SK-N-SH (cell line): ENCODE data around the gene CPTP. TPM values are rescaled to one million over a fixed set of nuclear protein-coding genes. Genes with fewer than 3 reads are reported as not detected.

Experiments
- CTCF ChIA-PET: fragments of 300-600, 350-600 bp; formaldehyde crosslinking; extraction: SDS; loops from one replicate; lab custom pipeline; 2021; lab: Yijun Ruan, JAX
- POLR2A ChIA-PET: fragments of 350-600 bp; sonication (Branson Sonifier 250); formaldehyde crosslinking; extraction: SDS; loops from one replicate; lab custom pipeline; 2020; ENCODE audit warnings: antibody characterized with exemption, inconsistent platforms; lab: Yijun Ruan, JAX
- DNase-seq: peaks from one replicate; pipeline ENCODE4 v3.0.0; 2012
- H2AFZ ChIP-seq: fragments of 200-600 bp; sonication (generic); 2 replicates; pipeline ENCODE4 v1.8.1; 2016; ENCODE audit warnings: antibody characterized with exemption, mild to moderate bottlenecking, low read depth
- H3F3A ChIP-seq: fragments of 200-600 bp; sonication (generic); replicated peaks from 2 replicates; pipeline ENCODE3; 2016; ENCODE audit warnings: antibody characterized with exemption, mild to moderate bottlenecking; ENCODE audit not compliant: insufficient read depth
- H3K27ac ChIP-seq, 2 experiments: fragments of 200-500 bp in 1 of 2; fragments of 200-600 bp in 1 of 2; sonication (Bioruptor generic) in 1 of 2; sonication (generic), shearing (Covaris generic) in 1 of 2; 2 replicates each; pipeline versions ENCODE4 v1.5.1 to v1.6.1; 2014 to 2016; ENCODE audit warnings: low read depth in 2 of 2, inconsistent platforms in 1 of 2, low read length in 1 of 2, mild to moderate bottlenecking in 1 of 2, mixed read lengths in 1 of 2
- H3K27me3 ChIP-seq: fragments of 200-600 bp; sonication (generic), shearing (Covaris generic); 2 replicates; pipeline ENCODE4 v1.6.1; 2016; ENCODE audit warnings: mixed run types; ENCODE audit not compliant: insufficient read depth
- H3K36me3 ChIP-seq, 2 experiments: fragments of 200-500 bp in 1 of 2; fragments of 200-600 bp in 1 of 2; sonication (Bioruptor generic) in 1 of 2; sonication (generic) in 1 of 2; replicated peaks in 1 of 2; 2 replicates each; pipeline versions ENCODE3 to v1.5.1; 2014 to 2016; ENCODE audit warnings: low read length in 1 of 2, mild to moderate bottlenecking in 1 of 2; ENCODE audit not compliant: insufficient read depth in 2 of 2, control insufficient read depth in 1 of 2
- H3K4me1 ChIP-seq, 2 experiments: fragments of 200-500 bp in 1 of 2; fragments of 200-600 bp in 1 of 2; sonication (Bioruptor generic) in 1 of 2; sonication (generic), shearing (Covaris generic) in 1 of 2; 2 replicates each; pipeline versions ENCODE4 v1.5.1 to v1.6.1; 2014 to 2016; ENCODE audit warnings: low read depth in 1 of 2, low read length in 1 of 2, mixed run types in 1 of 2; ENCODE audit not compliant: insufficient read depth in 2 of 2, control insufficient read depth in 1 of 2
- H3K4me2 ChIP-seq: fragments of 200-600 bp; sonication (generic), shearing (Covaris generic); 2 replicates; pipeline ENCODE4 v1.6.1; 2017; ENCODE audit warnings: mixed run types
- H3K4me3 ChIP-seq, 2 experiments: fragments of 200-500 bp in 1 of 2; fragments of 200-600 bp in 1 of 2; sonication (Bioruptor generic) in 1 of 2; sonication (generic), shearing (Covaris generic) in 1 of 2; 2 replicates each; pipeline versions ENCODE4 v1.5.1 to v1.8.1; 2014 to 2016; ENCODE audit warnings: low read depth in 2 of 2, inconsistent platforms in 1 of 2, low read length in 1 of 2, mild to moderate bottlenecking in 1 of 2, mixed read lengths in 1 of 2, moderate library complexity in 1 of 2
- H3K79me2 ChIP-seq: fragments of 200-600 bp; sonication (generic); 2 replicates; pipeline ENCODE4 v1.8.1; 2017; ENCODE audit warnings: mild to moderate bottlenecking; ENCODE audit not compliant: insufficient read depth
- H3K9ac ChIP-seq: fragments of 200-600 bp; sonication (generic); 2 replicates; pipeline ENCODE4 v1.6.1; 2017; ENCODE audit warnings: mixed run types
- H3K9me2 ChIP-seq: fragments of 200-600 bp; sonication (generic); 2 replicates; pipeline ENCODE4 v1.6.1; 2017; ENCODE audit warnings: mixed run types
- H3K9me3 ChIP-seq: fragments of 200-600 bp; sonication (generic); 2 replicates; pipeline ENCODE4 v1.6.1; 2017; ENCODE audit warnings: mixed run types, mild to moderate bottlenecking, moderate library complexity
- H4K20me1 ChIP-seq: fragments of 200-600 bp; sonication (generic); 2 replicates; pipeline ENCODE4 v1.6.1; 2017; ENCODE audit warnings: mild to moderate bottlenecking, mixed run types; ENCODE audit not compliant: insufficient read depth
- CHD2 ChIP-seq: fragments of 150-350 bp; IDR thresholded peaks from 2 replicates; pipeline ENCODE4 v1.6.1; 2018; ENCODE audit warnings: low read length; ENCODE audit not compliant: partially characterized antibody
- EZH2phosphoT487 ChIP-seq: fragments of 200-600 bp; sonication (generic); IDR thresholded peaks from 2 replicates; pipeline ENCODE4 v1.6.1; 2017; ENCODE audit warnings: low read depth, mixed run types, mild to moderate bottlenecking, antibody characterized with exemption, moderate library complexity, borderline replicate concordance
- FOXJ3 ChIP-seq: sonication (generic); formaldehyde crosslinking; IDR thresholded peaks from 2 replicates; pipeline ENCODE4 v1.5.1; 2020; ENCODE audit warnings: mild to moderate bottlenecking, missing genetic modification reagents
- GABPA ChIP-seq: IDR thresholded peaks from 2 replicates; pipeline ENCODE4 v1.4.0; 2012; ENCODE audit warnings: low read depth, mild to moderate bottlenecking
- GATA2 ChIP-seq: sonication (generic); formaldehyde crosslinking; IDR thresholded peaks from 2 replicates; pipeline ENCODE4 v1.5.0; 2020; ENCODE audit warnings: mild to moderate bottlenecking, missing genetic modification reagents
- JUND ChIP-seq: IDR thresholded peaks from 2 replicates; pipeline ENCODE4 v1.4.0; 2012
- MXI1 ChIP-seq: IDR thresholded peaks from 2 replicates; pipeline ENCODE4 v1.6.1; 2012; ENCODE audit warnings: mild to moderate bottlenecking, low read depth, low read length, improper control_type of control experiment
- NFIC ChIP-seq: IDR thresholded peaks from 2 replicates; pipeline ENCODE4 v1.4.0; 2012; ENCODE audit warnings: borderline replicate concordance
- NRF1 ChIP-seq: IDR thresholded peaks from 2 replicates; pipeline ENCODE4 v1.6.1; 2012; ENCODE audit warnings: low read depth, mild to moderate bottlenecking, low read length
- POLR2AphosphoS5 ChIP-seq: IDR thresholded peaks from 2 replicates; pipeline ENCODE4 v1.6.1; 2012; ENCODE audit warnings: low read depth, low read length
- RAD21 ChIP-seq: IDR thresholded peaks from 2 replicates; pipeline ENCODE4 v1.6.1; 2012; ENCODE audit warnings: mild to moderate bottlenecking, low read length
- SIN3A ChIP-seq: IDR thresholded peaks from 2 replicates; pipeline ENCODE4 v1.6.1; 2012; ENCODE audit warnings: low read depth, mild to moderate bottlenecking, low read length, moderate library complexity, borderline replicate concordance
- SMC3 ChIP-seq: IDR thresholded peaks from 2 replicates; pipeline ENCODE4 v1.6.1; 2012; ENCODE audit warnings: low read depth, low read length, improper control_type of control experiment
- TAF1 ChIP-seq: IDR thresholded peaks from 2 replicates; pipeline ENCODE4 v1.6.1; 2012; ENCODE audit warnings: low read depth, mild to moderate bottlenecking, low read length, moderate library complexity, borderline replicate concordance
- TEAD4 ChIP-seq: IDR thresholded peaks from 2 replicates; pipeline ENCODE4 v1.4.0; 2012; ENCODE audit warnings: mild to moderate bottlenecking, borderline replicate concordance; ENCODE audit not compliant: insufficient read depth
- USF2 ChIP-seq: fragments of 150-350 bp; IDR thresholded peaks from 2 replicates; pipeline ENCODE4 v1.6.1; 2017; ENCODE audit warnings: antibody characterized with exemption, low read length, low read depth, borderline replicate concordance
- YY1 ChIP-seq: IDR thresholded peaks from 2 replicates; pipeline ENCODE4 v1.4.0; 2012; ENCODE audit warnings: low read depth, mild to moderate bottlenecking
- ZBTB33 ChIP-seq: IDR thresholded peaks from 2 replicates; pipeline ENCODE4 v1.4.0; 2012; ENCODE audit warnings: low read depth, borderline replicate concordance
- WGBS: methylation state at CpG from one replicate; pipeline ENCODE4 v1.1.6; 2017; ENCODE audit warnings: low lambda C conversion rate; 5-methylcytosine and 5-hydroxymethylcytosine counted together
- polyA plus RNA-seq, 3 experiments: library from polyadenylated mRNA; depleted of rRNA; stranded (reverse); fragments of >200 nt; gene quantifications; 2 replicates each; pipeline ENCODE4 v1.2.3, GENCODE V29; 2012
- TF ChIP-seq, protein P1 (sequence below): IDR thresholded peaks from 2 replicates; pipeline ENCODE4 v1.4.0; 2012; ENCODE audit warnings: low read depth
- TF ChIP-seq, protein P2 (sequence below): IDR thresholded peaks from 2 replicates; pipeline ENCODE4 v1.6.1; 2012; ENCODE audit warnings: mild to moderate bottlenecking, low read depth, low read length, moderate library complexity

Gene CPTP
- polyA plus RNA-seq, 1 of the 3 experiments (the other 2 are of a cell fraction): 13.4 TPM

DNA sequence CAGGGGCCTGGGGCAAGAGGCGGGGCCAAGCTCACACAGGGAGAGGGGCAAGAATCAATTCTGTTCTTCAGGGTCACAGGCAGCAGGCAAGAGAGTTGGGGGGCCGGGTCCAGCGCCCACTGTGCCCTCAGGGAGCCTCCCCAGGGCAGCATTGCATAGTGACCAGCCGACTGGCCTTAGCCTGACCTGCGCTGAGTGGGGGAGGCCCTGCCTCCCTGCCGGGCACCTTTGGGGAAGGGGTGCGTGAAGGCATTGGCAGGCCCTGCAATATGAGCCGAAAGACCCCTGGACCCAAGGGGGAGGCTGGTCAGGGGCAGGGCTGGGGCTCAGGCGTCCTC is 32.2 kb upstream of the CPTP start (continued):
- TF ChIP-seq USF2: no peak
- no peak for TF ChIP-seq TAF1
- TF ChIP-seq, protein P1, sequence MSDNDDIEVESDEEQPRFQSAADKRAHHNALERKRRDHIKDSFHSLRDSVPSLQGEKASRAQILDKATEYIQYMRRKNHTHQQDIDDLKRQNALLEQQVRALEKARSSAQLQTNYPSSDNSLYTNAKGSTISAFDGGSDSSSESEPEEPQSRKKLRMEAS: no peak
- no peak for TF ChIP-seq EZH2phosphoT487
- TF ChIP-seq GATA2: no peak
- TF ChIP-seq FOXJ3 (CRISPR knock-in tag): no peak
- no peak for TF ChIP-seq JUND
- TF ChIP-seq TEAD4: no peak

- no peaks in the 10 kb centered on the region for H4K20me1 ChIP-seq
- H3K9me2 ChIP-seq: no peaks in the 10 kb centered on the region
- no peak for DNase-seq
- TF ChIP-seq ZBTB33: no peak
- no peak for TF ChIP-seq EZH2phosphoT487
- no peak for TF ChIP-seq NFIC
- no peak for TF ChIP-seq CHD2
- no peak for TF ChIP-seq SIN3A
- TF ChIP-seq, protein P2, sequence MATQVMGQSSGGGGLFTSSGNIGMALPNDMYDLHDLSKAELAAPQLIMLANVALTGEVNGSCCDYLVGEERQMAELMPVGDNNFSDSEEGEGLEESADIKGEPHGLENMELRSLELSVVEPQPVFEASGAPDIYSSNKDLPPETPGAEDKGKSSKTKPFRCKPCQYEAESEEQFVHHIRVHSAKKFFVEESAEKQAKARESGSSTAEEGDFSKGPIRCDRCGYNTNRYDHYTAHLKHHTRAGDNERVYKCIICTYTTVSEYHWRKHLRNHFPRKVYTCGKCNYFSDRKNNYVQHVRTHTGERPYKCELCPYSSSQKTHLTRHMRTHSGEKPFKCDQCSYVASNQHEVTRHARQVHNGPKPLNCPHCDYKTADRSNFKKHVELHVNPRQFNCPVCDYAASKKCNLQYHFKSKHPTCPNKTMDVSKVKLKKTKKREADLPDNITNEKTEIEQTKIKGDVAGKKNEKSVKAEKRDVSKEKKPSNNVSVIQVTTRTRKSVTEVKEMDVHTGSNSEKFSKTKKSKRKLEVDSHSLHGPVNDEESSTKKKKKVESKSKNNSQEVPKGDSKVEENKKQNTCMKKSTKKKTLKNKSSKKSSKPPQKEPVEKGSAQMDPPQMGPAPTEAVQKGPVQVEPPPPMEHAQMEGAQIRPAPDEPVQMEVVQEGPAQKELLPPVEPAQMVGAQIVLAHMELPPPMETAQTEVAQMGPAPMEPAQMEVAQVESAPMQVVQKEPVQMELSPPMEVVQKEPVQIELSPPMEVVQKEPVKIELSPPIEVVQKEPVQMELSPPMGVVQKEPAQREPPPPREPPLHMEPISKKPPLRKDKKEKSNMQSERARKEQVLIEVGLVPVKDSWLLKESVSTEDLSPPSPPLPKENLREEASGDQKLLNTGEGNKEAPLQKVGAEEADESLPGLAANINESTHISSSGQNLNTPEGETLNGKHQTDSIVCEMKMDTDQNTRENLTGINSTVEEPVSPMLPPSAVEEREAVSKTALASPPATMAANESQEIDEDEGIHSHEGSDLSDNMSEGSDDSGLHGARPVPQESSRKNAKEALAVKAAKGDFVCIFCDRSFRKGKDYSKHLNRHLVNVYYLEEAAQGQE: no peak
- no peak for TF ChIP-seq NRF1
- no peak for TF ChIP-seq USF2
- TF ChIP-seq FOXJ3 (CRISPR knock-in tag): no peak
- no peak for TF ChIP-seq GATA2
- no peak for TF ChIP-seq RAD21
- TF ChIP-seq GABPA: no peak
- TF ChIP-seq YY1: no peak
- TF ChIP-seq JUND: no peak
- TF ChIP-seq POLR2AphosphoS5: no peak
- no peak for TF ChIP-seq MXI1
- no peak for TF ChIP-seq TEAD4
- no peak for TF ChIP-seq SMC3
- POLR2A ChIA-PET: interaction anchor here (1.5 kb wide), 1 partner anchor 10 kb away, joined by 4 read pairs; no protein-coding TSS in a partner anchor
- H3K9ac ChIP-seq: no peak overlapping the region
- H3K27ac ChIP-seq: no peak overlapping the region
- H2AFZ ChIP-seq: no peak overlapping the region
- H3K79me2 ChIP-seq: no peaks in the 10 kb centered on the region
- peaks cover 0 to 18% of the 10 kb centered on the region in 2 experiments for H3K36me3 ChIP-seq
- H3F3A ChIP-seq: no peaks in the 10 kb centered on the region
- no peaks in the 10 kb centered on the region for H3K27me3 ChIP-seq
- no peak overlapping the region for H3K4me3 ChIP-seq
- WGBS: 80% methylated on average over 2 of the region's 18 CpGs
- CTCF ChIA-PET: interaction anchor here (1.1 to 7.3 kb wide), 7 partner anchors 9 to 312 kb away, joined by 4 to 131 read pairs (median 6); partner anchors contain the start of gene PERM1
- no peaks in the 10 kb centered on the region for H3K9me3 ChIP-seq
- H3K4me2 ChIP-seq: no peak overlapping the region
- H3K4me1 ChIP-seq: peaks cover 0 to 6% of the 10 kb centered on the region in 2 experiments; a peak in 1 of 4 replicates
These were observed 31.8 kb upstream of the CPTP start for GRCh38 chr1:1292851-1293250.
